Activated naive CD4-positive, alpha-beta T cell treated with anti-CD3 and anti-CD28 coated beads for 36 hours (primary cell): ENCODE results near the gene PPP1R9B. TPM values are rescaled to one million over a fixed set of nuclear protein-coding genes. Genes with fewer than 3 reads are reported as not detected.

ENCODE experiments used
- CTCF ChIA-PET: fragments of 350-600 bp; sonication (Branson Sonifier 250); formaldehyde crosslinking; loops from one replicate; lab custom pipeline; 2021; ENCODE audit warnings: antibody characterized with exemption; lab: Charles Lee
- DNase-seq: peaks from one replicate; pipeline ENCODE4 v3.0.0-alpha.2; 2020
- H3K27ac Mint-ChIP-seq: one replicate; pipeline ENCODE4 v1.8.0; 2021; ENCODE audit warnings: mild to moderate bottlenecking, mixed read lengths
- H3K27me3 Mint-ChIP-seq: one replicate; pipeline ENCODE4 v1.8.0; 2021; ENCODE audit warnings: low read depth, mixed read lengths
- H3K36me3 Mint-ChIP-seq: one replicate; pipeline ENCODE4 v1.8.0; 2021; ENCODE audit warnings: low read depth, mixed read lengths
- H3K4me1 Mint-ChIP-seq: one replicate; pipeline ENCODE4 v1.8.0; 2021; ENCODE audit warnings: low read depth, mixed read lengths
- H3K4me3 Mint-ChIP-seq: one replicate; pipeline ENCODE4 v1.8.0; 2021; ENCODE audit warnings: mild to moderate bottlenecking, moderate library complexity, mixed read lengths
- H3K9me3 Mint-ChIP-seq: one replicate; pipeline ENCODE4 v1.8.0; 2021; ENCODE audit warnings: mixed read lengths
- intact Hi-C: fragments of 100-400 bp; cut with micrococcal nuclease; formaldehyde crosslinking; loops from one replicate; pipeline ENCODE4 v1.15.1; 2023
- total RNA-seq, 2 experiments: library from RNA; stranded (reverse); gene quantifications; one replicate each; pipeline ENCODE4 v1.2.3, GENCODE V29; 2021

The PPP1R9B gene
- total RNA-seq, 2 experiments from 2014 or later: 67.7 TPM

GRCh38 chr17:50120475-50121253 lies 29.8 kb downstream of the PPP1R9B start:
- H3K4me3 Mint-ChIP-seq: no peak overlapping the region
- CTCF ChIA-PET: interaction anchor here (0.6 to 2.6 kb wide), 3 partner anchors 27 to 132 kb away, joined by 3 to 13 read pairs (median 4); no protein-coding TSS in a partner anchor
- H3K27ac Mint-ChIP-seq: no peak overlapping the region
- peaks cover 7% of the 10 kb centered on the region for H3K4me1 Mint-ChIP-seq
- no peaks in the 10 kb centered on the region for H3K36me3 Mint-ChIP-seq
- intact Hi-C loops: no loop called here
- no peaks in the 10 kb centered on the region for H3K9me3 Mint-ChIP-seq
- H3K27me3 Mint-ChIP-seq: peaks cover 23% of the 10 kb centered on the region
- no peak for DNase-seq

- no peaks in the 10 kb centered on the region for H3K36me3 Mint-ChIP-seq
- H3K4me1 Mint-ChIP-seq: peaks cover 7% of the 10 kb centered on the region
- H3K27me3 Mint-ChIP-seq: peaks cover 30% of the 10 kb centered on the region
- H3K9me3 Mint-ChIP-seq: no peaks in the 10 kb centered on the region
- H3K27ac Mint-ChIP-seq: no peak overlapping the region
- H3K4me3 Mint-ChIP-seq: no peak overlapping the region
- CTCF ChIA-PET: interaction anchor here (0.6 to 6.2 kb wide), 6 partner anchors 21 to 297 kb away, joined by 3 to 29 read pairs (median 8); no protein-coding TSS in a partner anchor
- no peak for DNase-seq
- intact Hi-C loops: loop anchor here (5.0 kb wide), 2 partner anchors 58 to 153 kb away; partner anchors contain the start of gene TMEM92
These were observed 31.7 kb downstream of the PPP1R9B start for GRCh38 chr17:50118828-50119218.

GRCh38 chr17:50118076-50118827 lies 32.2 kb downstream of the PPP1R9B start:
- H3K27ac Mint-ChIP-seq: no peak overlapping the region
- CTCF ChIA-PET: interaction anchor here (0.5 to 6.2 kb wide), 15 partner anchors 14 to 296 kb away, joined by 3 to 29 read pairs (median 6); no protein-coding TSS in a partner anchor
- H3K9me3 Mint-ChIP-seq: no peaks in the 10 kb centered on the region
- no peak overlapping the region for H3K4me3 Mint-ChIP-seq
- no peak for DNase-seq
- H3K27me3 Mint-ChIP-seq: peaks cover 30% of the 10 kb centered on the region
- intact Hi-C loops: loop anchor here (5.0 kb wide), 2 partner anchors 59 to 154 kb away; partner anchors contain the start of gene TMEM92
- no peaks in the 10 kb centered on the region for H3K36me3 Mint-ChIP-seq
- H3K4me1 Mint-ChIP-seq: peaks cover 7% of the 10 kb centered on the region

- H3K27ac Mint-ChIP-seq: no peak overlapping the region
- no peaks in the 10 kb centered on the region for H3K9me3 Mint-ChIP-seq
- CTCF ChIA-PET: interaction anchor here (0.5 to 6.2 kb wide), 21 partner anchors 9 to 707 kb away, joined by 3 to 29 read pairs (median 4); partner anchors contain the start of genes COL1A1, PDK2 and XYLT2
- peak; percentile 70 for DNase-seq
- intact Hi-C loops: loop anchor here (2.0 to 5.0 kb wide), 3 partner anchors 33 to 155 kb away; partner anchors contain the start of genes PPP1R9B and TMEM92
- peak overlapping the region; percentile 44 for H3K4me3 Mint-ChIP-seq
- no peaks in the 10 kb centered on the region for H3K36me3 Mint-ChIP-seq
- H3K27me3 Mint-ChIP-seq: peaks cover 28% of the 10 kb centered on the region
- peaks cover 7% of the 10 kb centered on the region for H3K4me1 Mint-ChIP-seq
These were observed 33.0 kb downstream of the PPP1R9B start for GRCh38 chr17:50117202-50118051.

GRCh38 chr17:50115756-50116155 lies 34.7 kb downstream of the PPP1R9B start:
- Mint-ChIP-seq H3K27ac (no peak overlapping the region), H3K4me1 (peaks cover 7% of the 10 kb centered on the region), H3K4me3 (no peak overlapping the region), H3K27me3 (peaks cover 26% of the 10 kb centered on the region), H3K36me3 (no peaks in the 10 kb centered on the region), H3K9me3 (no peaks in the 10 kb centered on the region)
- CTCF ChIA-PET: interaction anchor here (0.6 to 6.2 kb wide), 15 partner anchors 8 to 227 kb away, joined by 3 to 29 read pairs (median 7); partner anchors contain the start of genes ITGA3 and PDK2
- intact Hi-C loops: loop anchor here (1.0 to 5.0 kb wide), 7 partner anchors 15 to 182 kb away; partner anchors contain the start of genes PPP1R9B, SAMD14 and TMEM92
- DNase-seq: no peak

- CTCF ChIA-PET: interaction anchor here (0.5 to 6.2 kb wide), 28 partner anchors 8 to 793 kb away, joined by 3 to 29 read pairs (median 4); partner anchors contain the start of genes ITGA3, PDK2 and SAMD14
- peak; percentile 76 for DNase-seq
- Mint-ChIP-seq H3K9me3 (no peaks in the 10 kb centered on the region), H3K4me1 (peaks cover 7% of the 10 kb centered on the region), H3K27me3 (peaks cover 26% of the 10 kb centered on the region), H3K36me3 (no peaks in the 10 kb centered on the region), H3K4me3 (no peak overlapping the region), H3K27ac (no peak overlapping the region)
- intact Hi-C loops: loop anchor here (1.0 to 5.0 kb wide), 6 partner anchors 16 to 182 kb away; partner anchors contain the start of genes SAMD14 and TMEM92
These were observed 35.6 kb downstream of the PPP1R9B start for GRCh38 chr17:50114849-50115357.

GRCh38 chr17:50114401-50114800 lies 36.1 kb downstream of the PPP1R9B start:
- Mint-ChIP-seq H3K36me3 (peaks cover under 1% of the 10 kb centered on the region), H3K4me3 (no peak overlapping the region), H3K4me1 (peaks cover 7% of the 10 kb centered on the region), H3K27ac (no peak overlapping the region), H3K9me3 (no peaks in the 10 kb centered on the region), H3K27me3 (peaks cover 26% of the 10 kb centered on the region)
- DNase-seq: no peak
- intact Hi-C loops: loop anchor here (2.0 kb wide), 1 partner anchor 16 kb away; the partner anchor contains the start of gene SAMD14
- CTCF ChIA-PET: interaction anchor here (0.5 to 6.2 kb wide), 26 partner anchors 9 to 793 kb away, joined by 3 to 29 read pairs (median 4); partner anchors contain the start of genes ITGA3, PDK2 and SAMD14

GRCh38 chr17:50113624-50114320 lies 36.7 kb downstream of the PPP1R9B start:
- Mint-ChIP-seq H3K9me3 (no peaks in the 10 kb centered on the region), H3K4me1 (peaks cover 7% of the 10 kb centered on the region), H3K27ac (no peak overlapping the region), H3K27me3 (peaks cover 26% of the 10 kb centered on the region), H3K36me3 (peaks cover 2% of the 10 kb centered on the region), H3K4me3 (no peak overlapping the region)
- no peak for DNase-seq
- intact Hi-C loops: loop anchor here (2.0 kb wide), 1 partner anchor 17 kb away; the partner anchor contains the start of gene SAMD14
- CTCF ChIA-PET: interaction anchor here (0.7 to 6.2 kb wide), 16 partner anchors 10 to 183 kb away, joined by 3 to 29 read pairs (median 6); partner anchors contain the start of genes PDK2 and SAMD14

- H3K4me3 Mint-ChIP-seq: no peak overlapping the region
- H3K4me1 Mint-ChIP-seq: peaks cover 7% of the 10 kb centered on the region
- CTCF ChIA-PET: interaction anchor here (0.6 to 6.2 kb wide), 6 partner anchors 18 to 116 kb away, joined by 3 to 29 read pairs (median 3); no protein-coding TSS in a partner anchor
- no peak for DNase-seq
- no peaks in the 10 kb centered on the region for H3K9me3 Mint-ChIP-seq
- no peak overlapping the region for H3K27ac Mint-ChIP-seq
- H3K36me3 Mint-ChIP-seq: peaks cover 4% of the 10 kb centered on the region
- intact Hi-C loops: no loop called here
- peaks cover 20% of the 10 kb centered on the region for H3K27me3 Mint-ChIP-seq
These were observed 37.8 kb downstream of the PPP1R9B start for GRCh38 chr17:50112694-50113093.
